Rectal smooth muscle tissue (tissue), 1 donor: ENCODE measurements around the gene SEPHS2.

Source experiments
- H3K27ac ChIP-seq: one replicate; pipeline ENCODE4 v1.7.0; 2013; ENCODE audit warnings: low read depth, low read length, inconsistent platforms
- H3K27me3 ChIP-seq: one replicate; pipeline ENCODE4 v1.7.0; 2013; ENCODE audit warnings: low read length; ENCODE audit not compliant: control insufficient read depth, insufficient read depth
- H3K36me3 ChIP-seq: one replicate; pipeline ENCODE4 v1.7.0; 2013; ENCODE audit warnings: low read length; ENCODE audit not compliant: control insufficient read depth, insufficient read depth
- H3K4me1 ChIP-seq: one replicate; pipeline ENCODE4 v1.7.0; 2013; ENCODE audit warnings: low read length; ENCODE audit not compliant: control insufficient read depth, insufficient read depth
- H3K4me3 ChIP-seq: one replicate; pipeline ENCODE4 v1.7.0; 2013; ENCODE audit warnings: low read length
- H3K9ac ChIP-seq: one replicate; pipeline ENCODE4 v1.7.0; 2013; ENCODE audit warnings: low read length

SEPHS2 gene, protein sequence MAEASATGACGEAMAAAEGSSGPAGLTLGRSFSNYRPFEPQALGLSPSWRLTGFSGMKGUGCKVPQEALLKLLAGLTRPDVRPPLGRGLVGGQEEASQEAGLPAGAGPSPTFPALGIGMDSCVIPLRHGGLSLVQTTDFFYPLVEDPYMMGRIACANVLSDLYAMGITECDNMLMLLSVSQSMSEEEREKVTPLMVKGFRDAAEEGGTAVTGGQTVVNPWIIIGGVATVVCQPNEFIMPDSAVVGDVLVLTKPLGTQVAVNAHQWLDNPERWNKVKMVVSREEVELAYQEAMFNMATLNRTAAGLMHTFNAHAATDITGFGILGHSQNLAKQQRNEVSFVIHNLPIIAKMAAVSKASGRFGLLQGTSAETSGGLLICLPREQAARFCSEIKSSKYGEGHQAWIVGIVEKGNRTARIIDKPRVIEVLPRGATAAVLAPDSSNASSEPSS

DNA sequence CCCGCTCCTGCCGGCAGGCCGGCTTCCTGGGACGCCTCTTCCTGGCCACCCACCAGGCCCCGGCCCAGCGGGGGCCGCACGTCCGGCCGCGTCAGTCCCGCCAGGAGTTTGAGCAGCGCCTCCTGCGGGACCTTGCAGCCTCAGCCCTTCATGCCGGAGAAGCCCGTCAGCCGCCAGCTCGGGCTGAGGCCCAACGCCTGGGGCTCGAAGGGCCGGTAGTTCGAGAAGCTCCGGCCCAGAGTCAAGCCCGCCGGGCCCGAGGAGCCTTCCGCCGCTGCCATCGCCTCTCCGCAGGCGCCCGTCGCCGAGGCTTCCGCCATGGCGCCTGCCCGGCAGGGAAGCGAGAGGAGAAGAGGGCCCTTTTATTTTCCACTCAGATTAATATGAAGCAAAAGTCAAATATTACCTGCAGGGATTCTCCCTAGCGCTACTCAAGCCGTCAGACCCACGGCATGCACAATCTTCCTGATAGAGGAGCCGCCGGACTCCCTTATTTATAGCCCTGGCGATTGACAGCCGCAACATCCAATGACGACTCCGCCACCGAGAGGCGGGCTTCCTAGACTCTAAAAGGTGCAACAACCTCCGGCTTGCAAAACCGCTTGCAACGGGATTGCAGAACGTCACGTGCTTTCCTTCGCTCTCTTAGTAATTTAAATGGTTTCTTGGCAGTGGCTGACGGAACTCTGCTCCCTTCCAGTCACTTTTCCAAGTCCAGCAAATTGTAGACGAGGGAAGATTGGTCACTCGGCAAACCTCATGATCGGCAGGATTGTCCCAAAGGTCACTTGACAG, at the start of gene SEPHS2:
TSS of gene SEPHS2 (minus strand) at position 467 of the 795 bp plus-strand sequence. CDS start at position 320, 147 bp downstream.
- Histone ChIP-seq H3K4me1 (peaks cover 6% of the 10 kb centered on the region), H3K27me3 (no peaks in the 10 kb centered on the region), H3K4me3 (peak within 1 kb of the TSS; percentile 94), H3K27ac (peak within 1 kb of the TSS; percentile 96), H3K9ac (peak within 1 kb of the TSS; percentile 93), H3K36me3 (peaks cover 5% of the 10 kb centered on the region)

DNA sequence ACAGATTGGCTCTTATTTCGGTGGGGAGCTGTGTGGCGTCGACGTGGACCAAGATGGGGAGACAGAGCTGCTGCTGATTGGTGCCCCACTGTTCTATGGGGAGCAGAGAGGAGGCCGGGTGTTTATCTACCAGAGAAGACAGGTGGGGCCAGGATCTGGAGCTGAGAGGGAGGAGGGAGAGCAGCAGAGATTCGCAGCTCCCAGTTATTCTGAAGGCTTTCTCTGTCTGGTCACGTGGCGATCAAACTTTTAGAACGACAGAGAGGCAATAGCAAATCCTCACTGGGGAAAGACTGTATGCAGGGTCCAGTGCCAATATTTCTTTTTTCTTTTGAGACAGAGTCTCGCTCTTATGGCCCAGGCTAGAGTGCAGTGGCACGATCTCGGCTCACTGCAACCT, 49.0 kb upstream of the SEPHS2 start:
- no peak overlapping the region for H3K9ac ChIP-seq
- H3K36me3 ChIP-seq: no peaks in the 10 kb centered on the region
- H3K4me3 ChIP-seq: no peak overlapping the region
- H3K27ac ChIP-seq: no peak overlapping the region
- no peaks in the 10 kb centered on the region for H3K4me1 ChIP-seq
- no peaks in the 10 kb centered on the region for H3K27me3 ChIP-seq

DNA sequence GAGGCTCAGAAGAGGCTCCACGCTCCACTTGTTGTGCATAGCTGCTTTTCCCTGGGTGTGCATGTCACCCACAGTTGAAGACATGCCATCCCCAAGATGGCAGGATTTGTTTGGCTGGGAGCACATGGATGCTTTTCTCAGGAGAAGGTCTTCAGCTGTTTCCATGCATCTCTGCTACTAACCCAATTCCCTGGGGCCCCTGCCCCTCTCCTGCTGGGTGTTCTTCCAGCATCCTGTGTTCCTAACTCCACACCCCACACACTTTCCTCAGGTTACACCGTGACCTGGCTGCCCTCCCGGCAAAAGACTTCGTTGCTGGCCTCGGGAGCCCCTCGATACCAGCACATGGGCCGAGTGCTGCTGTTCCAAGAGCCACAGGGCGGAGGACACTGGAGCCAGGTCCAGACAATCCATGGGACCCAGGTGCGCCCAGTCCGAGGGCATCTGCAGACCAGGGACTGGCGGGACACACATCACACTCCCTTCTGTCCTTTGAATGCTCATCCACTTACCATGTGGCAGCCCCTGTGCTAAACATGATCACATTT, 48.3 kb upstream of the SEPHS2 start:
- Histone ChIP-seq H3K27ac (no peak overlapping the region), H3K9ac (no peak overlapping the region), H3K27me3 (no peaks in the 10 kb centered on the region), H3K4me3 (no peak overlapping the region), H3K36me3 (no peaks in the 10 kb centered on the region), H3K4me1 (no peaks in the 10 kb centered on the region)

DNA sequence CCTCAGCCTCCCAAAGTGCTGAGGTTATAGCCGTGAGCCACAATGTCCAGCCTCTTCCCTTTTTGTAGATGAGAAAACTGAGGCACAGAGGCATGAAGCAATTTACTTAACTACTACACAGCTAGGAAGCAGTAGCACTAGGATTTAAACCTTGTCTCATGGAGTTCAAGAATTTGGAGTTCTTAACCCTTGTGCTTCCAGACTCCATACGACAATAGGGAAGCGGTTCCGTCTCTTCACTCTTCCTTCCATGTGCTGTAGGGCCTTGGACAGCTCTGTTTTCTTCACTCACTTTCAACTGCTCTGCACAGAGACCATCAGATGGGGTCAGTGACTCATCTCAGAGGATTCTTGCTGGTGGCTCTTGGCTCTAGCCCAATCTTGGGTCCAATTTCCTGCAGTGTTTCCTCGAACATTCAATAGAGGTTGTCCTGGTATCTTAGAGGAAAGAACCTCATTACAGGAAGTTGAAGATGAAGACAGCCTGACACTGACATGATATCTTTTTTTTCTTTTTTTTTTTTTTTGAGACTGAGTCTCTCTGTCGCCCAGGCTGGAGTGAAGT, 46.2 kb upstream of the SEPHS2 start:
- Histone ChIP-seq H3K4me3 (no peak overlapping the region), H3K36me3 (no peaks in the 10 kb centered on the region), H3K27me3 (no peaks in the 10 kb centered on the region), H3K4me1 (no peaks in the 10 kb centered on the region), H3K27ac (no peak overlapping the region), H3K9ac (no peak overlapping the region)

DNA sequence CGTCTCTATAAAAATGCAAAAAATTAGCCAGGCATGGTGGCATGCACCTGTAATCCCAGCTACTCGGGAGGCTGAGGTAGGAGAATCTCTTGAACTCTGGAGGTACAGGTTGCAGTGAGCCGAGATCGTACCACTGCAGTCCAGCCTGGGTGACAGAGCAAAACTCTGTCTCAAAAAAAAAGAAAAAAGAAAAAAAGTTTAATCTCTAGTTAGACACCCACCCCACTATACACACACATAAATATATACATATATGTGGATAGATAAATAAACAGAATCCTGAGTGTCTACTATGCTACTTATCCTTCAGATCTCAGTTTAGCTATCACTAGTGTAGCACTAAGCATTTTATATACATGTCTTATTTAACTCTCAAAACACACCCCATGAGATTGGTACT, 45.6 kb upstream of the SEPHS2 start:
- Histone ChIP-seq H3K36me3 (no peaks in the 10 kb centered on the region), H3K4me3 (no peak overlapping the region), H3K4me1 (no peaks in the 10 kb centered on the region), H3K27ac (no peak overlapping the region), H3K27me3 (no peaks in the 10 kb centered on the region), H3K9ac (no peak overlapping the region)

DNA sequence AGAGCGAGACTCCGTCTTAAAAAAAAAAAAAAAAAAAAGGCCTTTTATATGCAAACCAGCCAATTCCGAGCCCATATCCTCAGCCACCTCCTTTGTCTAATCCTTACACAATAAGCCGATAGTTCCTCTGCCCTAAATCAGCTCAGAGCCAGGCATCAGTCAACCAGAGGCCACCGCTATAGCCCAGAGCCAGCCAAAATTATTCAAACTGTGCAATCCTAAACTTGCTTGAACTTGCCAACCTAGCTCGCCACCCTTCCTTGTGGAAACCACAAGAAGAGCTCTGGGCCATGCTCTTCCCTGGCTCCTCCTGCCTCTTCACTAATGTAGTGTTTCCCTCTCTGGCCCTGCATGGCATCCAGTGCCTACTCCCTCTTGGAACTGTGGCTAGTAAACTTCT, 44.5 kb upstream of the SEPHS2 start:
- H3K36me3 ChIP-seq: no peaks in the 10 kb centered on the region
- no peak overlapping the region for H3K27ac ChIP-seq
- H3K27me3 ChIP-seq: no peaks in the 10 kb centered on the region
- no peak overlapping the region for H3K4me3 ChIP-seq
- H3K4me1 ChIP-seq: no peaks in the 10 kb centered on the region
- H3K9ac ChIP-seq: no peak overlapping the region

DNA sequence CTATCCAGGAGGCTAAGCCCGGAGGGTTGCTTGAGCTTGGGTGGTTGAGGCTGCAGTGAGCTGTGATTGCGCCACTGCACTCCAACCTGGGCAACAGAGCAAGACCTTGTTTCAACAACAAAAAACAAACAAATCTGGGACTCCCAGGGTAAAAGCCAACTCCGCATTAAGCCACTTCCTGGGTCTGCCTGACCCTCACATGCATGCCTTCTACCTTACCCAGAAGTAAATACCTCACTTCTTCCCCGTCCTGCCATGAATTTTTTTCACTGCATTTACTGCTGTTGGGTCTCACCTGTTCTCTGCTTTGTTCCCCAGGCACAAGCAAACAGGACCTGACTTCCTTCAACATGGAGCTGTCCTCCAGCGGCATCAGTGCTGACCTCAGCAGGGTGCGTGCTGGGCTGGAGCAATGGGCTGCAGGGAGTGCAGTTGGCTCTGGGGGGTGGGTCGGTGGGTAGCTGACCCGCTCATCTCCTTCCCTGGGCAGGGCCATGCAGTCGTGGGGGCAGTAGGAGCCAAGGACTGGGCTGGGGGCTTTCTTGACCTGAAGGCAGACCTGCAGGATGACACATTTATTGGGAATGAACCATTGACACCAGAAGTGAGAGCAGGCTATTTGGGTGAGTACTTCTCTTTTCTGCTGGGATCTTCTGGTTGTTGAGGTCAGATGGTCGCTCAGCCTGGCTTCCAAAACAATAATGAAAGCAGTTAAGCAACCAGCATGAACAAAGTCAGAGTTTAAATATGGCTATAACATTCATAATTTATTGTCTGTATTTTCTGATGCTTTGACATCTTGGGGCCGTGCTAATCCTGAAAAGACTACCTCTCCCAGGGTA, 43.3 kb upstream of the SEPHS2 start:
- no peaks in the 10 kb centered on the region for H3K27me3 ChIP-seq
- H3K27ac ChIP-seq: no peak overlapping the region
- no peaks in the 10 kb centered on the region for H3K4me1 ChIP-seq
- H3K4me3 ChIP-seq: no peak overlapping the region
- no peak overlapping the region for H3K9ac ChIP-seq
- no peaks in the 10 kb centered on the region for H3K36me3 ChIP-seq

DNA sequence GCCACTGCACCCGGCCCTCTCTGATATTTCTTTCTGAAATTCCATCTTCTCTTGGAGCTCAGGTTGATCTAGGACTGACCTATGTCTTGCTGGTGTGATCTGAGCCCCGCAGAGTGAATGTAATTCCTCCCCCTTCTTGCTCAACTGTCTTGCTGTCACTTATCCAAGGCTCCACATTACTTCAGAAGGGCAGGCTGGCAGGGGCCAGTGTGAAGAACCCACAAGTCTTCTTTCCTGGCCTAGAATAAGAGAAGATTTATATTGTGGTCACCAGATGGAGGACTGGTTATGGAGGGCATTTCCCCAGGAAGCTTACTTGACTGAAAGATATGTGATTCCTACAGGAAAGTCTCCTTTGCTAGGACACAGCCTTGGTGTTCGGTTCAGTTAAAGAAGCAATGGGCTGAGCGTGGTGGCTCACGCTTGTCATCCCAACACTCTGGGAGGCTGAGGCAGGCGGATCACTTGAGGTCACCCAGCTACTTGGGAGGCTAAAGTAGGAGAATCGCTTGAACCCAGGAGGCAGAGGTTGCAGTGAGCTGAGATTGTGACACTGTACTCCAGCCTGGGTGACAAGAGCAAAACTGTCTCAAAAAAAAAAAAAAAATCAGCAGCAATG, 40.3 kb upstream of the SEPHS2 start:
- Histone ChIP-seq H3K27ac (no peak overlapping the region), H3K4me3 (no peak overlapping the region), H3K9ac (no peak overlapping the region), H3K36me3 (no peaks in the 10 kb centered on the region), H3K4me1 (no peaks in the 10 kb centered on the region), H3K27me3 (no peaks in the 10 kb centered on the region)

DNA sequence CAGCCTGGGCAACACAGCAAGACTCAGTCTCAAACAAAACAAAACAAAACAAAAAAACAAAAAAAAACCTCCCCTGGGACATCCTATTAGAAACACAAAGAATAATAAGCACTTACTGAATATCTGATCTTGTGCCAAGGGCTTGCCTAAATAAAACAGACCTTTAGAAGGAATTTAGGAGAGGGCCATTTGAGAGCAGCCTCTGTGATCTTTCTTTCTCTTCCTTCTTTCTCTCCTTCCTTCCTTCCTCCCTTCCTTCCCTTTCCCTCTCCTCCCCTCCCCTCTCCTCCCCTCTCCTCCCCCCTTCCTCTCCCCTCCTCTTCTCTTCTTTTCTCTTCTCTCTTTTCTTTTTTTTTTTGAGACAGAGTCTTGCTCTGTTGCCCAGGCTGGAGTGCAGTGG, 39.2 kb upstream of the SEPHS2 start:
- no peaks in the 10 kb centered on the region for H3K36me3 ChIP-seq
- H3K4me1 ChIP-seq: no peaks in the 10 kb centered on the region
- H3K27me3 ChIP-seq: no peaks in the 10 kb centered on the region
- no peak overlapping the region for H3K4me3 ChIP-seq
- no peak overlapping the region for H3K27ac ChIP-seq
- no peak overlapping the region for H3K9ac ChIP-seq

DNA sequence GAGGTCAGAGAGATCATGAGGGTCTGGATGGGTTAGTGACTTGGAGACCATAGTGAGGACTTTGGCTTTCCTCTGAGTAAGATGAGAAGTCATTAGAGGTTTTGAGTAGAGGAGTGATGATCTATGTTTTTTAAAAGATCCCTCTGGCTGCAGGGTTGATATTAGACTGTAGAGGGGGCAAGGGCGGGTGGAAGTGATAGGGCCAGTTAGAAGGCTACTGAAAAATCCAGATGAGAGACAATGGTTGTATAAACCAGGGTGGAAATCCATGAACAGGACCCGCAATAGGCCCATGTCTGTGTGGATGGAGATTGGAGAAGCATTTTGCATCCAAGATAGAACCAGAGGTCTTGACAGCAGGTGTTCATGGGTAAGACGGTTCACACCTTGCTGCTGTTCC, 36.7 kb upstream of the SEPHS2 start:
- H3K36me3 ChIP-seq: no peaks in the 10 kb centered on the region

DNA sequence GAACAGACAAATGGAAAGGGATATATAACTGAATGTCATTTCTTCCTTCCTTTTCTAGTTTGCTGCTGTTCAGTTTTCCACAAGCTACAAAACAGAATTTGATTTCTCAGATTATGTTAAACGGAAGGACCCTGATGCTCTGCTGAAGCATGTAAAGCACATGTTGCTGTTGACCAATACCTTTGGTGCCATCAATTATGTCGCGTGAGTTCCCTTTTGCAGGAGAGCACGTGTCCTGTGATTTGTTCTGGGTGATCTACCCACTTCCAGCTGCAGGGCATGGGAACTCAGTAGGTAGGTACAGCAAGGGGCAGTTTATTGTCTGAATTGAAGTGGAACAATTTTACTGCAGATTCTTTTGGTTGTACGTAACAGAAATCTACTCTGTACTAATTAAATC, 35.7 kb upstream of the SEPHS2 start:
- Histone ChIP-seq H3K27ac (no peak overlapping the region), H3K9ac (no peak overlapping the region), H3K4me1 (no peaks in the 10 kb centered on the region), H3K27me3 (no peaks in the 10 kb centered on the region), H3K36me3 (no peaks in the 10 kb centered on the region), H3K4me3 (no peak overlapping the region)

More for the DNA sequence above, 36.7 kb upstream of the SEPHS2 start:
- H3K27ac ChIP-seq: no peak overlapping the region
- H3K27me3 ChIP-seq: no peaks in the 10 kb centered on the region
- H3K9ac ChIP-seq: no peak overlapping the region
- H3K4me1 ChIP-seq: no peaks in the 10 kb centered on the region
- no peak overlapping the region for H3K4me3 ChIP-seq
